MV-4-11 (cell line): ENCODE results near the gene THOC6.
"Not testable (repeated sequence)": the region's sequence is repeated elsewhere in the genome, so short reads cannot be mapped to it uniquely, and the experiment has no call there.

Experiments
- DNase-seq: peaks from one replicate; lab custom pipeline; 2025; lab: John Stamatoyannopoulos, UW

THOC6 gene

GRCh38 chr16:3030222-3031212, 6.7 kb downstream of the THOC6 start:
- no peak for DNase-seq

GRCh38 chr16:3032624-3033023, 8.8 kb downstream of the THOC6 start:
- DNase-seq = no peak

- no peak for DNase-seq
These were observed 11.6 kb downstream of the THOC6 start for GRCh38 chr16:3035289-3035971.

GRCh38 chr16:3035972-3036725, 12.3 kb downstream of the THOC6 start:
- no peak for DNase-seq

GRCh38 chr16:3036726-3037315, 13.0 kb downstream of the THOC6 start, which contains the start of gene BICDL2:
BICDL2 (minus strand) TSS chr16:3036944; CDS start chr16:3035496, 1,448 bp downstream.
- DNase-seq = no peak

- no peak for DNase-seq
These were observed 14.4 kb downstream of the THOC6 start for GRCh38 chr16:3038256-3038655.

DNA sequence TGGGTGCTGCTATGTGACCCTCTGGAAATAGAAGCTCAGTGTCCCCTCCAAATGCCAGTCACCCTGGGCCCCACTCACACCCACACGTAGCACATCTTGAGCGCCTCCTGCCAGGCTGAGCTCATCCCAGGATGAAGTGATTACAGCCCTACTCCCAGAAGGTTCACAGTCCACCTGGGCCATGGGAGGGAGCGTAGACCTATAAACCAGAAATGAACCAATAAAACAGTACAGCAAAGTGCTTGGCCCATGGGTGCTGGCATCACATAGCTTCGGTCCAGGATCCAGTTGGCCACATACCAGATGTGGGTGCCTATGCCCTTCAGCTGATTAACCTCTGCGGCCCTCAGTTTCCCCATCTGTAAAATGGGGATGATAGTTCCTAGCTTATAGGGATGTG, 15.1 kb downstream of the THOC6 start:
- DNase-seq = no peak

DNA sequence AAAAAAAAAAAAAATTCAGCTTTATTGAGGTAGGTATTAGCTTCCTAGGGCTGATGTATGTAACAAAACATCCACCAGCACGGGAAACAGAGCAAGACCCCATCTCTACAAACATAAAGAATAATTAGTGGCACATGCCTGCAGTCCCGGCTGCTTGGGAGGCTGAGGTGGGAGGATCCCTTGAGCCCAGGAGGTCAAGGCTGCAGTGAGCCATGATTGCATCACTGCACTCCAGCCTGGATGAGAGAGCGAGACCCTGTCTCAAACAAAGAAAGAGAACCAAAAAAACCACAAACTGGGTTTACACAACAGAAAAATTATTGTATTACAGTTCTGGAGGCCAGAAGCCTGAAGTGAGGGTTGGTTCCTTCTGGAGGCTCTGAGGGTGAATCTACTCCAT, 18.5 kb downstream of the THOC6 start:
- peak; percentile 81 for DNase-seq

DNA sequence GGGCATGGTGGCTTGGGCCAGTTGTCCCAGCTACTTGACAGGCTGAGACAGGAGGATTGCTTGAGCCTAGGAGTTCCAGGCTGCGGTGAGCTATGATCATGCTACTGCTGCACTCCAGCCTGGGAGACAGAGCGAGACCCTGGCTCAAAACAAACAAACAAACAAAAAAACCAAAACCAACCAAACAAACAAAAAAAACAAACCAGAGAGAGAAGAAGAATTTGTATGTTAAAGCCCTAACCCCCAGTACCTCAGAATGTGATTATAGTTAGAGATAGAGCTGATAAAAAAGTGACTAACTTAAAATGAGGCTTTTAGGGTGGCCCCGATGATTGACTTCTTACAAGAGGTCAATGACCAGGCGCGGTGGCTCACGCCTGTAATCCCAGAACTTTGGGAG, 20.9 kb downstream of the THOC6 start:
- DNase-seq = no peak

DNA sequence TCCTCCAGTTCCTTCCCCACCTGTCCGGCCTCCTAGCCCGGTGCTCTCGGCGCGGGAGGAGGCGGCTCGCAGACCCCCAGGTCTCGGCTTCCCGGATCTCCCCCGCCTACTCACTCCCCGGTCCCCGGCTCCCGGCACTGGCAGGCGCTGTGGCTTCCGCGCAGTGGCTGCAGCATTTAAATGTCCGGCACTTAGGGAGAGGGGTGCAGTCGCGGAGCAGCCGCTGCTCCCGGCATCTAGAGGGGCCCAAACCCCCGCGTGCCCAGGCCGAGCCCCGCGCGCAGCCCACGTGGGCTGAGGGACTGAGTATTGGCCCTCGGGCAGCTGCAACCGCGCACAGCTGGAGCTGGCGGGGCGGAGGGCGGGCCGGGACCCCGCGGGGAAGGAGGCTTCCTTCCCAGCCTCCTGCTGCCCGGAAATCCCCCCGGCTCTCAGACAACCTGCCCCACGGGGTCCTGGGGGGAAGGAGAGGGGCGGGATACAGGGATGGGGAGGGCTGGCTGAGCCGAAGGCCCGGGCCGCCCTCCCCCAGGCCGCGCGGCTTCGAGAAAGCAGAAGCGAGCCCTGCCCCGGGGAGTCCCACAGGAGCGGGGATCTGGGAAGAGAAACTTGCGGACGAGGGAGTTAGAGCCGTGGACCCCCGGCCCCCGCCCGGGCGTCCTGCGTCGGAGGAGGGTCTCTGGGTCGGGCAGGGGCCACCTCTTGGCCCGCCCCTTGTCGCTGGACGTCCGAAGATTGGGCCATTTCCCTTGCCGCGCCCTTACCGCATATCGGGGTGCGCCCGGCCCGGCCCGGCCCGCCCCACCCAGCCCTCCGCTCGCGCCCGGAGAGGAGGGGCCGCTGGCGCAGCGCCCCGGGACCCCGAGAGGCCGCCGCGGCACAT, 22.2 kb downstream of the THOC6 start, which contains the start of gene MMP25:
Gene MMP25, plus strand, starts transcription at position 804 of the 883 bp plus-strand sequence. CDS start 357 bp downstream, outside the sequence.
- DNase-seq = peak; percentile 68

DNA sequence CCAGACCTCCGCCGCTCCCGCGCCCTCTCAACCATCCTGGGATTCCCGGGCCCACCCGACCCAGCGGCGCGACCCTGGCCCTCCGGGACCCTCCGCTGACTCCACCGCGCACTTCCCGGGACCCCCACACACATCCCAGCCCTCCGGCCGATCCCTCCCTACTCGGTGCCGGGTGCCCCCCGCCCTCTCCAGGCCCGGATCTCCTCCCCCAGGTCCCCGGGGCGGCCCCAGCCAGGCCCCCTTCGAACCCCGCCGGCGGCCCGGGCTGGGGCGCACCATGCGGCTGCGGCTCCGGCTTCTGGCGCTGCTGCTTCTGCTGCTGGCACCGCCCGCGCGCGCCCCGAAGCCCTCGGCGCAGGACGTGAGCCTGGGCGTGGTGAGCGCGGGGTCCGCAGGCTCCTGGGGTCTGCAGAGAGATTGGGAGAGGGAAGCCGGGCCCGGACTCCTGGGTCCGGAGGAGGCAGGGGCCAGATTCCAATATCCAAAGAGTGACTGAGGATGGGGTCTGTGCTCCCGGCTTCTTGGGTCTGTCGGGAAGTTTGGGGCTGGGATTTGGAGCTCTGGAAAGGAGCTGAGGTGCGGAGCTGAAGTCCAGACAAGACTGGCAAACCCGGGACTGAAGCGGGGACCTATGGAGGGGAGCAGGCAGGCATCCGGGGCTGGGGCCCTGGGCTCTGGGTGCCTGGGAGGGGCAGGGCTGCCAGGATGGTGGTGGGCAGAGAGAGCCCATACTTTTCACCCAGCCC, 23.0 kb downstream of the THOC6 start:
- DNase-seq = no peak

DNA sequence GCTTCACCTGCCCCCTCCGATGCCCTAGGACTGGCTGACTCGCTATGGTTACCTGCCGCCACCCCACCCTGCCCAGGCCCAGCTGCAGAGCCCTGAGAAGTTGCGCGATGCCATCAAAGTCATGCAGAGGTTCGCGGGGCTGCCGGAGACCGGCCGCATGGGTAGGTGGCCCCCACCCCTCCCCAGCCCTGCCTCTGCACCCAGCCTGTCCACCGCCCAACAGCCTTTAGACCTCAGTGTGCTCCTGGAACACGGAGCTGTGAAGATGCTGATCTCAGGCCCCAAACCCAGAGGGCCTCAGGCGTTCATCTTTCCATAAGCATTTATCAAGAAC, 23.5 kb downstream of the THOC6 start:
- no peak for DNase-seq

DNA sequence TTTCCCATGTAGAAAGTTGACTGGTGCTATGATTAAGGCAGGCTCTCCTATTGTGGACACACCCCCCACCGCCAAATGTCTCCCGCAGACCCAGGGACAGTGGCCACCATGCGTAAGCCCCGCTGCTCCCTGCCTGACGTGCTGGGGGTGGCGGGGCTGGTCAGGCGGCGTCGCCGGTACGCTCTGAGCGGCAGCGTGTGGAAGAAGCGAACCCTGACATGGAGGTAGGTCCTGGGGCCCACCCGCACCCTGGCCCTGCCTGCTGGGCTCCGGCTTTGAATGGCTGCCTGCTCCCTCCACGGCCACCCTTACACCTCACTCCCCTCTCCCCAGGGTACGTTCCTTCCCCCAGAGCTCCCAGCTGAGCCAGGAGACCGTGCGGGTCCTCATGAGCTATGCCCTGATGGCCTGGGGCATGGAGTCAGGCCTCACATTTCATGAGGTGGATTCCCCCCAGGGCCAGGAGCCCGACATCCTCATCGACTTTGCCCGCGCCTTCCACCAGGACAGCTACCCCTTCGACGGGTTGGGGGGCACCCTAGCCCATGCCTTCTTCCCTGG, 26.2 kb downstream of the THOC6 start:
- no peak for DNase-seq

DNA sequence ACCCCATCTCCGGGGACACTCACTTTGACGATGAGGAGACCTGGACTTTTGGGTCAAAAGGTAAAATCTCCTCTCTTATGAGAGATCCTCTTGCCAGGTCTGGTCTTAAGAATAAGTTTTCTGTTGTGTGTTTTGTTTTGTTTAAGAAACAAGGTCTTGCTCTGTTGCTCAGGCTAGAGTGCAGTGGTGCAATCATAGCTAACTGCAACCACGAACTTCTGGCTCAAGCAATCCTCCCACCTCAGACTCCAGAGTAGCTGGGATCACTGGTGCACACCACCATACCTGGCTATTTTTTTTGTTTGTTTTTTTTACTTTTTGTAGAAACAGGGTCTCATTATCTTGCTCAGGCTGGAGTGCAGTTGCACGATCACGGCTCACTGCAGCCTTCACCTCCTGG, 26.7 kb downstream of the THOC6 start:
- DNase-seq = peak; percentile 37

DNA sequence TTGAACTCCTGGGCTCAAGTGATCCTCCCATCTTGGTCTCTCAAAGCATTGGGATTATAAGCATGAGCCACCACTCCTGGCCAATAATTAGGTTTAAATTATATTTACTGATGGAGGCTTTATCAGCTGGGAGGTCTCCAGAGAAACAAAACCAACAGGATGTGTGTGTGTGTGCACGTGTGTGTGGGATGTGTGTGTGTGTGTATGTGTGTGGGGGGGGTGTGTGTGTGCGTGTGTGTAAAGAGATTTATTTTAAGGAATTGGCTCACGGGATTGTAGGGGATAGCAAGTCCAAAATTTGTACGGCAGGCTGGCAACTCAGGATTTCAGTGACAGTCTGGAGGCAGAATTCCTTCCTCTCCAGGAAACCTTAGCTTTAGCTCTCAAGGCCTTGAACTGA, 27.2 kb downstream of the THOC6 start:
- no peak for DNase-seq

GRCh38 chr16:3051494-3051893, 27.7 kb downstream of the THOC6 start:
- peak; percentile 10 for DNase-seq

- DNase-seq = not testable (repeated sequence)
These were observed 28.9 kb downstream of the THOC6 start for GRCh38 chr16:3052571-3053329.

GRCh38 chr16:3053330-3053710, 29.5 kb downstream of the THOC6 start:
- peak; percentile 27 for DNase-seq
